Activated gamma-delta T cell treated with anti-CD3 and anti-CD28 coated beads, Interleukin-2, amount 50 U/mL, for 16 hours (primary cell): Measurements from ENCODE around the gene LENG9.

Source experiments
- DNase-seq: peaks from one replicate; pipeline ENCODE4 v3.0.0-alpha.2; 2020; ENCODE audit warnings: low read depth

The LENG9 gene

DNA sequence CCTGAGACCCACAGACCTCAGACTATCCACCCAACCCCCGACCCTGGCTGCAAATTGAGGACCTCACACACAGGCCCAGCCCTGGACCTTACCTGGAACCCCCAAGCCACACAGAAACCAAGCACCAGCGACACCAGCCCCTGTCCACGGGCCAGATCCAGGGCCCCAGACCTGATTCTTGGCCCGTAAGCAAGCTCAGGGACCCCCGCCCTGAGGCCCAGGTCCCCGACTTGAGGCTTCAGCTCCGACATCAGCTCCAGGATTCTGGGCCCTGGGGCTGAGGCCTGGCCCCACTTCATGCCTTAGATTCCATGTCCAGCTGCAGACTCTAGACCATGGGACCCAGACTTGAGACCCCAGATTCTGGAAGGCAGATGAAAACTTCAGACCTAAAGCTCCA lies 42.1 kb downstream of the LENG9 start:
- no peak for DNase-seq

- no peak for DNase-seq
Observed at GRCh38 chr19:54421169-54421516, 42.4 kb downstream of the LENG9 start.

DNA sequence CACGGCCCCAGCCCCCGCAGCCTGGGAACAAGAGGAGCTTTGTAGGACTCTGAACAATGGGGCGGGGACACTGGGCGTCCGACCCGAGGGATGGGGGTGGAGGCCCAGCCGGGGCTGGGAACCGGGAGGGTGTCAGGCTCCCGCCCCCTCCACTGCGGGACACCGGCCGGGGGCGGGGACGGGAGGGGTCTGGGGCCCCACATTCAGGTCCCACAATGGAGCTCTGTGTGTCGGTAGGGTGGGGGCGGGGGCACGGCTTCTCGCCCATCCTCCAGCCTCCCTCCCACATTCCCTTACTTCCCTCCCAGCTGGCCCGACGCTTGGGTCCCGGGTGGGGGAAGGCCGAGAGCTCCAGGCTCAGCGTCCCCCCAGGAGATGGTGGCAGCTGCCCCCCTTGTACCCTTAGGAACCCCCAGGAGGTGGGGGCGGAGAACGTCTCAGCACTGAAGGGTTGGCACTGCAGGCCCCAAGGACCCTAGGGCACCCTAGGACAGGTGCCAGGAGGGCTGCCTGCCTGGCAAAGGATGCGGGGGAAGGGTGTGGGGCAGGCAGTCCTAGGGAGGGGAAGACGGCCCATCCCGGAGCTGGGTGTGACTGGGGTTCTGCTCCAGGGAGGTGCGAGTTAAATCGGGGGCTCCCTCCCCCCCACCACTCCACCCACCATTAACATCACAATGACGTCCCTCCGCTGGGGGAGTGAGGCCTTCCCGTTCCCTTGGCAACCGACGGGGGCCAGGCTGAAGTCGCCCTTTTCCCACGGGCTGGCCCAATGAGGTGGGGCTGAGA lies 43.0 kb downstream of the LENG9 start:
- no peak for DNase-seq

- DNase-seq = no peak
Observed at GRCh38 chr19:54420068-54420382, 43.6 kb downstream of the LENG9 start.

DNA sequence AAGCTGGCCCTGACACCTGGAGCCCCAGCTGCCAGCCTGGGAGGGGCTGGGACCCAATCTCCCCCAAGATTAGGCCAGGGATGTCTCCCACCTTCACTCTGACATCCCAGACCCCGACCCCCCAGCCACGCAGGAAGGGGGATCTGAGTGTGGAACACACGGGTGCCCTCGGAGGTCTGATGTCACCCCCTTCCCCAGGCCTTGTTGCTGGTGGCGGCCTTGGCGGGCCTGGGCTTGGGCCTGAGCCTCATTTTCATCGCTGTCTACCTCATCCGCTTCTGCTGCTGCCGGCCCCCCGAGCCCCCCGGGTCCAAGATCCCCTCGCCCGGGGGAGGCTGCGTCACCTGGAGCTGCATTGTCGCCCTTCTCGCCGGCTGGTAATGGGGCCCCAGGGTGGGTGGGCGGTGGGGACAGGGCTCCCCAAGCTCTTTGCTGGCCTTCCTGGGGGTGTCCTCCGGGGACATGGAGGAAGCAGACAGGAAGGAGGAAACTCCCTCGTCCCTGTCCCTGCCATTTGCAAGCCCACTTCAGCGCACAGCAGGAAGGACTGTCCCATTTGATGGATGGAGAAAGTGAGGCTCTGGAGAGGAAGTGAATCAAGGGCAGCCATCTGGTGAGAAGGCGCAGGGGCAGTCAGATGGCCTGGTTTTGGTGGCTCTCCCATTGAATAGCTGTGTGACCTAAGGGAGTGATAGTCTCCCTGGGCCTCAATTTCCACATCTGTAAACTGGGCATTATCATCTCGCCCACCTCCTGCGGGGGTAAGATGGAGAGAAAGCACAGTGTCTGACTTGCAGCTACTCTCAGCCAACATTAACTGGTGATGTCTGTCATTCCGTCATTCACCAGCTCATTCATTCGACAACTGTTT lies 44.4 kb downstream of the LENG9 start:
- no peak for DNase-seq

DNA sequence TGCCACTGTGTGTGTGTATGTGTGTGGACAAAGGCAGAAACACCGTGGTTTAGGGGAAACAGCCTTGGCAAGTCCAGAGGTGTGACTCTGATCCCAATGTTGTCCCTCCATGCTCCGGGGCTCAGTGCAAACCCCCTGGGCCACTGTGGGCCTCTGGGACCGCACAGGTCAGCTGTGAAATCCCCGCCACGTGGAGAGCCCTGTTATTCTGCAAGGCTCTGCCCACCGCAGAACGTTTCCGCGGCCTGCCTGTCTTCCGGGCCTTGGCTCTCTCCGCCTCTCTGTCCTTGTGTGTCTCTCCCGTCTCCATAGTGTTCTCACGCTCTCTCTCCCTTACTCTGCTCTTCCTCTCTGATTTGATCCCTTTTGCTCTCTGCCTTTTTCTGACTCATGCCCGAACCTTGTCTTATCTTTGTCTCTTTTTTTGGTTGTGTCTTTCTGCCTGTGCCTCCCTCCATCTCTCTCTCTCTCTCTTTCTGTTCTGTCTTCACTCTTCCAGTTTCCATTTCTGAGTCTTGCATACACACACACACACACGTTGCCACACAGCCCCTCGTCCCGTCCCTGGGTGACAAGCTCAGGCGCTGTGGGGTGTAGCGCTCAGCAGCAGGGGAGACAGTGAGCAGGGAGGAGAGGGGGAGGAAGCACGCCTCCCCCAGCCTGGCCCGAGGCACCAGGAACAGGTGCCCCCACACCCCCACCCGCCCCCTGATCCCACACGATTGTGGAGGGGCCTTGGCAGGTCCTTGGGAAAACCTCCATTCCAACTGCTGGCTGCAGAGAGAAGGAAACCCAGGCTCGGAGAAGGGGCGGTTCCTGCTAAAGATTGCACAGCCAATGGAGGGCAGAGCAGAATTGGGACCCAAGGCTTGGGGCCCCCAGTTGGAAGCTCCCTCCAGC lies 45.3 kb downstream of the LENG9 start:
- no peak for DNase-seq

- no peak for DNase-seq
Observed at GRCh38 chr19:54416695-54417491, 46.7 kb downstream of the LENG9 start.

- no peak for DNase-seq
Observed at GRCh38 chr19:54415901-54416673, 47.5 kb downstream of the LENG9 start.

DNA sequence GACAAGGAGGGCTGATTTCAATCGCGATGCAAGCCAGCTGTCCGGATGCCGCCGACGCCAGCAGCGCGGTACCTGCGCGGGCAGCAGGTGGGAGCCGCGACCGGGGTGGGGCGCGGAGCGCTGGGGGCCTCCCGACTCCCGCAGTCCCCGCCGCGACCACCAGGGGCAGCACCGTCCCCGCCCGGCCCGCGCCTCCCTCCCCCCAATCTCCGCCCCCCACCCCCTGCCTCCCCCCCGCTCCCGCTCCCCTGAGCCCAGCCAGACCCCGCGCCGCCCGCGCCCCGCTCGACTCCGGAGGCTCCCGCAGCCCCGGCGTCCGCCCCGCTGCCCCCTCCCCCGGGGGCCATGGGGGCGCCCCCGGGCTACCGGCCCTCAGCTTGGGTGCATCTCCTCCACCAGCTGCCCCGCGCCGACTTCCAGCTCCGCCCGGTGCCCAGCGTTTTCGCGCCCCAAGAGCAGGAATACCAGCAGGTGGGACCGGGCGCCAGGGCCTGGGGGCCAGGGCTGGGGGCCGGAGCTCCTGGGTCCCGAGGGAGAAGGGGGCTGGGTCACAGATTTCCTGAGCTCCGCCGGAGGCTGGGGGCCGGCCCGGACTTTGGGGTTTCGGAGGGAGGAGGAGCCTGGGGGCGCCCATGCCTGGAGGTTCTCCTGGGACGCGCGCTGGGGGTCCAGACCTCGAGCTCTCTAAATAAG lies 48.2 kb downstream of the LENG9 start, which contains the start of gene TTYH1:
Gene TTYH1, plus strand, starts transcription at position 257 of the 693 bp plus-strand sequence. Its CDS starts 89 bp downstream, at position 346.
- DNase-seq = no peak

- no peak for DNase-seq
Observed at GRCh38 chr19:54414156-54414555, 49.4 kb downstream of the LENG9 start.

- DNase-seq = no peak
Observed at GRCh38 chr19:54412877-54413276, 50.7 kb downstream of the LENG9 start.
